Adrenal gland (tissue), 12 donors: ENCODE results near the gene TAOK2. TPM values are rescaled to one million over a fixed set of nuclear protein-coding genes. Genes with fewer than 3 reads are reported as not detected.

Experiments used
- DNase-seq, 7 donors: peaks; one replicate each; pipeline ENCODE4 v3.0.0-alpha.2; 2019 to 2020
- H3K27ac ChIP-seq, 5 donors: fragments of 200-600 bp; sonication (generic) in 4 of 5; 1 replicate in 3 of 5; 2 replicates in 2 of 5; pipeline versions ENCODE4 v1.5.1 to v1.8.0; 2016 to 2020; ENCODE audit warnings: mild to moderate bottlenecking in 1 of 5
- H3K27me3 ChIP-seq: fragments of 200-600 bp; 2 replicates; pipeline ENCODE4 v1.8.0; 2021
- H3K36me3 ChIP-seq, 2 donors: fragments of 200-600 bp; replicated peaks in 1 of 2; 1 replicate in 1 of 2; 2 replicates in 1 of 2; pipeline versions ENCODE4 v1.5.1 to v1.8.0; 2018 to 2022
- H3K4me1 ChIP-seq, 2 donors: fragments of 200-600 bp; replicated peaks in 1 of 2; 1 replicate in 1 of 2; 2 replicates in 1 of 2; pipeline versions ENCODE4 v1.5.1 to v1.8.0; 2018 to 2021
- H3K4me3 ChIP-seq, 4 donors: fragments of 200-600 bp; sonication (generic) in 3 of 4; one replicate each; pipeline ENCODE4 v1.5.1; 2016 to 2018
- H3K9me3 ChIP-seq, 3 donors: fragments of 200-600 bp; sonication (generic) in 1 of 3; replicated peaks in 1 of 3; 1 replicate in 2 of 3; 2 replicates in 1 of 3; pipeline versions ENCODE4 v1.5.1 to v1.8.0; 2016 to 2021
- CTCF ChIP-seq, 6 experiments: fragments of 450-650 bp in 4 of 6; fragments of 200-600 bp in 2 of 6; sonication (generic) in 1 of 6; IDR thresholded peaks; 1 replicate in 5 of 6; 2 replicates in 1 of 6; pipeline versions ENCODE4 v1.5.1 to v1.8.0; 2016 to 2021; ENCODE audit warnings: antibody characterized with exemption in 6 of 6, mild to moderate bottlenecking in 2 of 6, moderate library complexity in 1 of 6
- POLR2A ChIP-seq, 2 donors: fragments of 450-650 bp; IDR thresholded peaks; one replicate each; pipeline ENCODE4 v1.6.1; 2017; ENCODE audit warnings: antibody characterized with exemption in 2 of 2, mild to moderate bottlenecking in 2 of 2, moderate library complexity in 1 of 2
- WGBS, 4 donors: extraction: QIAGEN DNeasy Blood & Tissue Kit in 2 of 4; methylation state at CpG; one replicate each; pipeline versions ENCODE4 v1.1.5 to v1.1.7; 2013 to 2017; 5-methylcytosine and 5-hydroxymethylcytosine counted together
- intact Hi-C, 2 donors: fragments of 100-400 bp; cut with DNase I; formaldehyde crosslinking; loops; one replicate each; pipeline versions ENCODE4 v1.14.1 to v1.15.0; 2022 to 2023
- polyA plus RNA-seq, 3 donors: library from polyadenylated mRNA; stranded (reverse); fragments of 200-250 nt in 2 of 3; fragments of 350-450 nt in 1 of 3; fragmentation: Illumina TruSeq in 1 of 3; extraction: RNeasy Lipid Tissue Mini Kit (QIAGEN cat#74804) in 1 of 3; gene quantifications; one replicate each; pipeline ENCODE4 v1.2.3, GENCODE V29; 2013 to 2014
- total RNA-seq, 9 donors: library from RNA; depleted of rRNA in 4 of 9; stranded (reverse); fragments of >200 nt in 4 of 9; fragments of 120-200 nt in 1 of 9; fragmentation: NEBNext Ultra II Directional in 1 of 9; extraction: Animal tissue kit (Norgen Biotek cat#: 25700) in 1 of 9; gene quantifications; one replicate each; pipeline versions ENCODE4 v1.1.0 to v1.2.4, GENCODE V29; 2013 to 2023
- donor health status: healthy with polysubstance abuse.
- donor health status: Bipolar disorder and iron deficiency.
- donor health status: DM: yes; HTN: yes; CAD: no.
- donor health status: DM: no; HTN: no; CAD: no.
- donor health status: DM: no; HTN: no; CAD: no.
- donor health status: DM: yes; HTN: yes; CAD: no.

The TAOK2 gene
- total and polyA plus RNA-seq, 12 donors: 36.6 to 135 (median 72.3) TPM

GRCh38 chr16:29961479-29962343, 12.0 kb upstream of the TAOK2 start, which contains the start of gene TMEM219:
Gene TMEM219 (plus strand): TSS chr16:29962079. CDS start chr16:29963144, 1,065 bp downstream.
- Histone ChIP-seq H3K36me3 (no peaks in the 10 kb centered on the region), H3K4me1 (peaks cover 10 to 42% of the 10 kb centered on the region in 2 donors), H3K4me3 (peak within 1 kb of the TSS; percentile 11 to 93 (median 40)), H3K27me3 (no peaks in the 10 kb centered on the region), H3K9me3 (no peaks in the 10 kb centered on the region), H3K27ac (peak within 1 kb of the TSS; percentile 83 to 99 (median 92))
- intact Hi-C loops: no loop called here
- peak; percentile 87 to 96 (median 93) for DNase-seq
- WGBS, 4 donors: 0 to 1% (median 0%) methylated on average over 18 to 75 of the region's 75 CpGs
- peak; percentile 9 to 83 (median 64) for TF ChIP-seq CTCF (IDR thresholded peaks at IDR 0.05)
- peak; percentile 33 to 61 for TF ChIP-seq POLR2A (IDR thresholded peaks at IDR 0.05)

DNA sequence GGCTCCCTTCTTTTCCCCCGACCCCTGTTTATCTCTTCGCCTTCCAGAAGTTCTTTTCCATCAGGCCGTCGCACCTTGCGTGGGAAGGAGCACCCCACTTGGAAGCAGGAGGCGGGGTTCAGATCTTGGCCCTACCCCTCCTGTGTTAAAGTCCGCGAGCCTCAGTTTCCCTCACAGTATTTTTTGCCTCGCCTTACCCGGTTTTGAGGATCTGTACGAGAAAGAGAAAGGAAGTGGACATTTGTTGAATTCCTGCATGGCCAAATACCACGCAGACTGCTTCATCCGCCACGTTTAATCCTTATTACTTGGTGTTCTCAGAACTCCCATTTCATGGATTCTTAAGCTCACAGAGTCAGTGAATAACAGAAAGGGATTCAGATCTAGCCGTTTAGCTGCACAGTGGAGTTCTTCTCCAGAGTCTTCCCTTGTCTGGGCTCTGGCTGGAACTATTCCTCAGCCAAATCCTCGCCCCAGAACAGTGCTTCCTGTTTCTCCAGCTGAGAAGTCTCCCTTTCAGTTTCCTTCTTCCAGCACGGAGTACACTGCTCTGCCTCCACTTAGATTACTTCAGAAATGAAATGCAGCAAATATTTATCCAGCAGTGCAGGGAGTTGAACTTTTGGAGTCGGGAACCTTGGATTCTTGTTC, 11.2 kb upstream of the TAOK2 start:
- Histone ChIP-seq H3K4me1 (peaks cover 10 to 48% of the 10 kb centered on the region in 2 donors), H3K27me3 (no peaks in the 10 kb centered on the region), H3K36me3 (no peaks in the 10 kb centered on the region), H3K9me3 (no peaks in the 10 kb centered on the region), H3K4me3 (peak overlapping the region; percentile 11 to 93 (median 40)), H3K27ac (peak overlapping the region; percentile 83 to 99 (median 92))
- TF ChIP-seq CTCF (IDR thresholded peaks at IDR 0.05) (no peak), POLR2A (IDR thresholded peaks at IDR 0.05) (peak in 1 of 2 donors; percentile 39)
- intact Hi-C loops: no loop called here
- WGBS, 4 donors: 1 to 4% (median 2%) methylated on average over 18 of the region's 18 CpGs
- peak in 3 of 7 donors; percentile 31 to 69 (median 50) for DNase-seq

DNA sequence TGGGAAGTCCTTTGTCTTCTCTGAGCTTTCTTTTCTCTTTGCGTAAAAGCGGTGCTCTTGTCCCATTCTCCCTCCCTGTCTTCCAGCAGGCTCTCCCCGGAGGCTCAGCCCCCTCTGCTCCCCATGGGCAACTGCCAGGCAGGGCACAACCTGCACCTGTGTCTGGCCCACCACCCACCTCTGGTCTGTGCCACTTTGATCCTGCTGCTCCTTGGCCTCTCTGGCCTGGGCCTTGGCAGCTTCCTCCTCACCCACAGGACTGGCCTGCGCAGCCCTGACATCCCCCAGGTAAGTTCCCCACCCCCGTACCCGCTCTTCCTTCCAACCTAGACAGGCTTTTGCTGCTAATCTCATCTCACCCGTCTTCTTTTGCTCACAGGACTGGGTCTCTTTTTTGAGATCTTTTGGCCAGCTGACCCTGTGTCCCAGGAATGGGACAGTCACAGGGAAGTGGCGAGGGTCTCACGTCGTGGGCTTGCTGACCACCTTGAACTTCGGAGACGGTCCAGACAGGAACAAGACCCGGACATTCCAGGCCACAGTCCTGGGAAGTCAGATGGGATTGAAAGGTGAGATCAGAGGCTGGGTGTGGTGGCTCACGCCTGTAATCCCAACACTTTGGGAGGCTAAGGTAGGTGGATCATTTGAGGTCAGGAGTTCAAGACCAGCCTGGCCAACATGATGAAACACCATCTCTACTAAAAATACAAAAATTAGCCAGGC, 10.5 kb upstream of the TAOK2 start:
- WGBS, 4 donors: 67 to 76% (median 70%) methylated on average over 10 to 14 of the region's 14 CpGs
- Histone ChIP-seq H3K27me3 (no peaks in the 10 kb centered on the region), H3K4me3 (peak overlapping the region in 2 of 4 donors; percentile 52 to 93), H3K4me1 (peaks cover 10 to 48% of the 10 kb centered on the region in 2 donors), H3K27ac (peak overlapping the region; percentile 83 to 99 (median 92)), H3K36me3 (peaks cover 0 to 4% of the 10 kb centered on the region in 2 donors), H3K9me3 (no peaks in the 10 kb centered on the region)
- DNase-seq: peak in 1 of 7 donors; percentile 30
- TF ChIP-seq CTCF (IDR thresholded peaks at IDR 0.05) (no peak), POLR2A (IDR thresholded peaks at IDR 0.05) (no peak)
- intact Hi-C loops: no loop called here
